ENCODE measurements around the gene CTSD. TPM values are rescaled to one million over a fixed set of nuclear protein-coding genes. Genes with fewer than 3 reads are reported as not detected.

The CTSD gene
- total and polyA plus RNA-seq, 2 experiments from 2014 or later = 67.1 to 251 TPM

GRCh38 chr11:1777737-1778136, 14.0 kb upstream of the CTSD start:
- no peak overlapping the region for H3K4me3 ChIP-seq

DNA sequence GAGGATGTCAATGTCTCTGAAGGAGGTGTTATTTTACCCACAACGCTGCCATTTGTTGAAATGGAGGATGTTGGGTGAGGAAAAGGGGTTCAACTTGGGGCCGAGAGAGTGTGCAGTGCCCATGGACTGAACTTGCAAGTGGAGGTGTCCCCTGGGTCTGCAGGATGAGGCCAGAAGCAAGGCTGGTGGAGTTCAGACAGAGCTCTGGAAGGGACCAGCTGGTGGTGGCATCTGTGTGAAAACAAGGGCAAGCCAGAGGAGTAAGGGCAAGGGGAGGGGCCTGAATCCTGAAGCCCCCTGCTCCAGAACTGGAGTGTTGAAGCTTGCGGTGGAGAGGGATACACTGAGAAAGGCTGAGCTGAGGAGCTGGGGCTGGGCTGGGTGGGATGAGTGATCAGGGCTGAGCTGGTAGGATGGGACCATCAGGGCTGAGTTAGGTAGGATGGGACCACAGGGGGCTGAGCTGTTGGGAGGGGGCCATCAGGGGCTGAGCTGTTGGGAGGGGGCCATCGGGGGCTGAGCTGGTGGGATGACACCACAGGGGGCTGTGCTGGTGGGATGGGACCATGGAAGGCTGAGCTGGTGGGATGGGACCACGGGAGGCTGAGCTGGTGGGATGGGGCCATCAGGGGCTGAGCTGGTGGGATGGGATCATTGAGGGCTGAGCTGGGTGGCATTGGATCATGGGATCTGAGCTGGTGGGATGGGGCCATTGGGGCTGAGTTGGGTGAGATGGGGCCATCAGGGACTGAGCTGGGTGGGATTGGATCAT, 13.4 kb upstream of the CTSD start:
- H3K4me3 Mint-ChIP-seq = no peak overlapping the region; the same call in 2 of the 3 replicates
- TF ChIP-seq NANOG (IDR thresholded peaks at IDR 0.05; ENCODE audit: borderline replicate concordance) = no peak
- TF ChIP-seq STAT1 (IDR thresholded peaks at IDR 0.05; ENCODE audit: unreplicated experiment) = no peak
- TF ChIP-seq POLR2AphosphoS5 (IDR thresholded peaks at IDR 0.05; ENCODE audit: low read depth) = no peak
- no peak for TF ChIP-seq ZNF114 (CRISPR knock-in tag; IDR thresholded peaks at IDR 0.05)
- no peak for TF ChIP-seq JUNB (IDR thresholded peaks at IDR 0.05; ENCODE audit: unreplicated experiment)
- no peak for TF ChIP-seq EZH2 (IDR thresholded peaks at IDR 0.05; ENCODE audit: low read depth, unreplicated experiment)
- TF ChIP-seq ETS1 (IDR thresholded peaks at IDR 0.05) = no peak
- TF ChIP-seq, protein P1, sequence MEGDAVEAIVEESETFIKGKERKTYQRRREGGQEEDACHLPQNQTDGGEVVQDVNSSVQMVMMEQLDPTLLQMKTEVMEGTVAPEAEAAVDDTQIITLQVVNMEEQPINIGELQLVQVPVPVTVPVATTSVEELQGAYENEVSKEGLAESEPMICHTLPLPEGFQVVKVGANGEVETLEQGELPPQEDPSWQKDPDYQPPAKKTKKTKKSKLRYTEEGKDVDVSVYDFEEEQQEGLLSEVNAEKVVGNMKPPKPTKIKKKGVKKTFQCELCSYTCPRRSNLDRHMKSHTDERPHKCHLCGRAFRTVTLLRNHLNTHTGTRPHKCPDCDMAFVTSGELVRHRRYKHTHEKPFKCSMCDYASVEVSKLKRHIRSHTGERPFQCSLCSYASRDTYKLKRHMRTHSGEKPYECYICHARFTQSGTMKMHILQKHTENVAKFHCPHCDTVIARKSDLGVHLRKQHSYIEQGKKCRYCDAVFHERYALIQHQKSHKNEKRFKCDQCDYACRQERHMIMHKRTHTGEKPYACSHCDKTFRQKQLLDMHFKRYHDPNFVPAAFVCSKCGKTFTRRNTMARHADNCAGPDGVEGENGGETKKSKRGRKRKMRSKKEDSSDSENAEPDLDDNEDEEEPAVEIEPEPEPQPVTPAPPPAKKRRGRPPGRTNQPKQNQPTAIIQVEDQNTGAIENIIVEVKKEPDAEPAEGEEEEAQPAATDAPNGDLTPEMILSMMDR (conservative IDR thresholded peaks at IDR 0.05; ENCODE audit: low read depth in 2 of 2) = no peak
- TF ChIP-seq ZNF462 (CRISPR knock-in tag; IDR thresholded peaks at IDR 0.05) = no peak
- TF ChIP-seq CREB1 (CRISPR knock-in tag; IDR thresholded peaks at IDR 0.05; ENCODE audit: low read depth) = no peak

More at GRCh38 chr11:1777737-1778136, 14.0 kb upstream of the CTSD start:
- peaks cover 22% of the 10 kb centered on the region for H3K27me3 Mint-ChIP-seq (ENCODE audit: insufficient read depth, low read depth, poor library complexity)
- H3K4me1 Mint-ChIP-seq = peaks cover 8% of the 10 kb centered on the region
- Histone ChIP-seq H2AFZ (no peak overlapping the region), H4K20me1 (replicated peaks; ENCODE audit: insufficient read depth) (no peaks in the 10 kb centered on the region), H3F3A (replicated peaks; ENCODE audit: low read depth) (no peaks in the 10 kb centered on the region), H3K9me2 (ENCODE audit: insufficient read depth) (peaks cover 4% of the 10 kb centered on the region; the same call in 1 of the 2 replicates), H3K4me2 (no peak overlapping the region), H3K79me2 (replicated peaks; ENCODE audit: insufficient read depth) (no peaks in the 10 kb centered on the region), H3K27me3 (ENCODE audit: insufficient read depth) (no peaks in the 10 kb centered on the region), H3K36me3 (ENCODE audit: insufficient read depth) (no peaks in the 10 kb centered on the region), H3K4me1 (ENCODE audit: insufficient read depth) (no peaks in the 10 kb centered on the region; the same call in 1 of the 2 replicates), H3K27ac (ENCODE audit: low read depth) (no peak overlapping the region)
- no peak for DNase-seq (ENCODE audit: low spot score)
- TF ChIP-seq POLR2AphosphoS5 (IDR thresholded peaks at IDR 0.05; ENCODE audit: low read depth) = no peak
- H3K9me3 Mint-ChIP-seq = peaks cover 4% of the 10 kb centered on the region; the same call in 2 of the 3 replicates
- H3K4me3 Mint-ChIP-seq = no peak overlapping the region
- H3K36me3 Mint-ChIP-seq (ENCODE audit: low read depth) = peaks cover 2% of the 10 kb centered on the region; the same call in 1 of the 3 replicates
- H3K27ac Mint-ChIP-seq = no peak overlapping the region
- no peak for ATAC-seq

More for the DNA sequence above, 13.4 kb upstream of the CTSD start:
- H3K27ac ChIP-seq (ENCODE audit: low read depth) = no peak overlapping the region
- no peaks in the 10 kb centered on the region for H4K20me1 ChIP-seq (replicated peaks; ENCODE audit: insufficient read depth)
- peaks cover 6% of the 10 kb centered on the region; the same call in 1 of the 2 replicates for H3K4me1 ChIP-seq (ENCODE audit: insufficient read depth)
- peaks cover 2% of the 10 kb centered on the region; the same call in 1 of the 3 replicates for H3K36me3 Mint-ChIP-seq (ENCODE audit: low read depth)
- H3K27me3 ChIP-seq (ENCODE audit: insufficient read depth) = no peaks in the 10 kb centered on the region
- no peak overlapping the region for H2AFZ ChIP-seq
- DNase-seq (ENCODE audit: low spot score) (no peak), ATAC-seq (no peak)
- H3K27ac Mint-ChIP-seq = no peak overlapping the region
- peaks cover 4% of the 10 kb centered on the region; the same call in 2 of the 3 replicates for H3K9me3 Mint-ChIP-seq
- H3K79me2 ChIP-seq (replicated peaks; ENCODE audit: insufficient read depth) = no peaks in the 10 kb centered on the region
- peaks cover 13% of the 10 kb centered on the region for H3K4me1 Mint-ChIP-seq
- H3K9me2 ChIP-seq (ENCODE audit: insufficient read depth) = peaks cover 4% of the 10 kb centered on the region; the same call in 1 of the 2 replicates
- no peak overlapping the region for H3K4me2 ChIP-seq
- no peak overlapping the region for H3K4me3 ChIP-seq
- H3K36me3 ChIP-seq (ENCODE audit: insufficient read depth) = no peaks in the 10 kb centered on the region
- H3K27me3 Mint-ChIP-seq (ENCODE audit: insufficient read depth, low read depth, poor library complexity) = peaks cover 24% of the 10 kb centered on the region
- no peaks in the 10 kb centered on the region for H3F3A ChIP-seq (replicated peaks; ENCODE audit: low read depth)

Measured in GM23338 (cell line).